IMR-90 (cell line): ENCODE results near the gene XPO6. TPM values are rescaled to one million over a fixed set of nuclear protein-coding genes. Genes with fewer than 3 reads are reported as not detected.
A peak's percentile ranks its signal among the peaks of the same experiment; 100 is the strongest.

Experiments used
- ATAC-seq: fragments of 200-7000 bp; cut with Tn5 transposase; 2 replicates; pipeline ENCODE4 v1.9.1; 2020; ENCODE audit warnings: low read depth, mild to moderate bottlenecking, moderate library complexity
- BruUV-seq: library from RNA; stranded (reverse); fragments of 400-500 nt; replicated peaks from 2 replicates; lab custom pipeline; 2021; lab: Mats Ljungman, UMichigan
- CTCF ChIA-PET: fragments of 300-600 bp; formaldehyde crosslinking; extraction: SDS; loops from one replicate; lab custom pipeline; 2021; ENCODE audit warnings: antibody characterized with exemption; lab: Yijun Ruan, JAX
- POLR2A ChIA-PET: fragments of 300-600 bp; sonication (Branson Sonifier 250); formaldehyde crosslinking; loops from one replicate; lab custom pipeline; 2022; ENCODE audit warnings: antibody characterized with exemption; ENCODE audit not compliant: unreplicated experiment; lab: Charles Lee
- DNase-seq: peaks from one replicate; pipeline ENCODE4 v3.0.0; 2013
- H2AFZ ChIP-seq: replicated peaks from 2 replicates; pipeline ENCODE3; 2013; ENCODE audit warnings: low read length, mild to moderate bottlenecking; ENCODE audit not compliant: poor library complexity
- H2AK5ac ChIP-seq: 2 replicates; pipeline ENCODE4 v1.6.1; 2013; ENCODE audit warnings: low read depth, low read length, inconsistent platforms
- H2AK9ac ChIP-seq: replicated peaks from 2 replicates; pipeline ENCODE3; 2013; ENCODE audit warnings: mild to moderate bottlenecking, low read depth, low read length, moderate library complexity; ENCODE audit not compliant: poor library complexity
- H2BK120ac ChIP-seq: 2 replicates; pipeline ENCODE4 v1.6.1; 2013; ENCODE audit warnings: low read depth, low read length, inconsistent platforms
- H2BK15ac ChIP-seq: 3 replicates; pipeline ENCODE4 v1.6.1; 2013; ENCODE audit warnings: low read depth, low read length, inconsistent platforms
- H2BK20ac ChIP-seq: 2 replicates; pipeline ENCODE4 v1.6.1; 2013; ENCODE audit warnings: low read depth, mild to moderate bottlenecking, inconsistent platforms, low read length, moderate library complexity
- H2BK5ac ChIP-seq: 2 replicates; pipeline ENCODE4 v1.6.1; 2013; ENCODE audit warnings: mild to moderate bottlenecking, low read depth, low read length, inconsistent platforms; ENCODE audit not compliant: poor library complexity, severe bottlenecking
- H3K14ac ChIP-seq: replicated peaks from 2 replicates; pipeline ENCODE4 v1.6.1; 2013; ENCODE audit warnings: low read depth, low read length, inconsistent platforms
- H3K18ac ChIP-seq: 2 replicates; pipeline ENCODE4 v1.6.1; 2013; ENCODE audit warnings: low read depth, low read length, control low read depth
- H3K23ac ChIP-seq: 2 replicates; pipeline ENCODE4 v1.6.1; 2013; ENCODE audit warnings: low read depth, low read length, inconsistent platforms
- H3K27ac ChIP-seq: 2 replicates; pipeline ENCODE4 v1.5.1; 2013; ENCODE audit warnings: mild to moderate bottlenecking, control low read depth, low read length; ENCODE audit not compliant: insufficient read depth
- H3K27me3 ChIP-seq: 2 replicates; pipeline ENCODE4 v1.6.1; 2013; ENCODE audit warnings: low read length; ENCODE audit not compliant: control insufficient read depth, insufficient read depth
- H3K36me3 ChIP-seq: 2 replicates; pipeline ENCODE4 v1.6.1; 2013; ENCODE audit warnings: low read length, mixed read lengths; ENCODE audit not compliant: control insufficient read depth, insufficient read depth
- H3K4ac ChIP-seq: 2 replicates; pipeline ENCODE4 v1.6.1; 2013; ENCODE audit warnings: low read depth, low read length, inconsistent platforms
- H3K4me1 ChIP-seq: 2 replicates; pipeline ENCODE4 v1.6.1; 2013; ENCODE audit warnings: low read length, mixed read lengths; ENCODE audit not compliant: control insufficient read depth, insufficient read depth
- H3K4me2 ChIP-seq: 2 replicates; pipeline ENCODE4 v1.6.1; 2013; ENCODE audit warnings: low read depth, mild to moderate bottlenecking, control low read depth, low read length, moderate library complexity
- H3K4me3 ChIP-seq: 2 replicates; pipeline ENCODE4 v1.5.1; 2013; ENCODE audit warnings: low read depth, mild to moderate bottlenecking, control low read depth, low read length, moderate library complexity; ENCODE audit not compliant: insufficient read depth
- H3K56ac ChIP-seq: 2 replicates; pipeline ENCODE4 v1.6.1; 2013; ENCODE audit warnings: low read length, inconsistent platforms; ENCODE audit not compliant: insufficient read depth; ENCODE audit errors: extremely low read depth
- H3K79me1 ChIP-seq, 2 experiments: 2 replicates each; pipeline ENCODE4 v1.6.1; 2013; ENCODE audit warnings: low read length in 2 of 2, inconsistent platforms in 1 of 2, low read depth in 1 of 2
- H3K9ac ChIP-seq: 2 replicates; pipeline ENCODE4 v1.6.1; 2013; ENCODE audit warnings: low read depth, low read length, control low read depth
- H3K9me1 ChIP-seq: 2 replicates; pipeline ENCODE4 v1.6.1; 2013; ENCODE audit warnings: low read length, inconsistent platforms; ENCODE audit not compliant: insufficient read depth
- H3K9me3 ChIP-seq: 2 replicates; pipeline ENCODE4 v1.6.1; 2013; ENCODE audit warnings: low read length; ENCODE audit not compliant: control insufficient read depth, insufficient read depth
- H4K20me1 ChIP-seq: 2 replicates; pipeline ENCODE4 v1.6.1; 2013; ENCODE audit warnings: low read length, inconsistent platforms; ENCODE audit not compliant: insufficient read depth
- H4K5ac ChIP-seq: 2 replicates; pipeline ENCODE4 v1.6.1; 2013; ENCODE audit warnings: mild to moderate bottlenecking, low read depth, low read length, control low read depth
- H4K8ac ChIP-seq, 2 experiments: 2 replicates each; pipeline ENCODE4 v1.6.1; 2013; ENCODE audit warnings: low read depth in 2 of 2, low read length in 2 of 2, control low read depth in 1 of 2, inconsistent platforms in 1 of 2
- H4K91ac ChIP-seq: 2 replicates; pipeline ENCODE4 v1.6.1; 2013; ENCODE audit warnings: low read depth, low read length, inconsistent platforms; ENCODE audit not compliant: insufficient read depth
- CTCF ChIP-seq: conservative IDR thresholded peaks from 2 replicates; pipeline ENCODE4 v1.5.1; 2012; ENCODE audit warnings: mild to moderate bottlenecking, low read depth, low read length, improper control_type of control experiment
- RAD21 ChIP-seq: IDR thresholded peaks from 2 replicates; pipeline ENCODE4 v1.6.1; 2012; ENCODE audit warnings: low read length, improper control_type of control experiment
- RCOR1 ChIP-seq: IDR thresholded peaks from 2 replicates; pipeline ENCODE4 v1.6.1; 2012; ENCODE audit warnings: mild to moderate bottlenecking, low read length, improper control_type of control experiment; ENCODE audit not compliant: insufficient replicate concordance
- SMC3 ChIP-seq: fragments of 150-350 bp; IDR thresholded peaks from 2 replicates; pipeline ENCODE4 v1.6.1; 2016; ENCODE audit warnings: low read depth, mild to moderate bottlenecking, antibody characterized with exemption, low read length, moderate library complexity
- WGBS, 2 experiments: methylation state at CpG; one replicate each; pipeline versions ENCODE4 v1.1.5 to v1.1.7; 2013; ENCODE audit warnings: missing lambda C conversion rate in 2 of 2; ENCODE audit not compliant: insufficient read length in 1 of 2; ENCODE audit errors: extremely low coverage in 2 of 2; 5-methylcytosine and 5-hydroxymethylcytosine counted together
- dilution Hi-C: fragments of 300-500 bp; cut with HindIII; formaldehyde crosslinking; loops from one replicate; pipeline ENCODE4 v1.14.3; 2018; ENCODE audit warnings: low sequenced_read_pairs; ENCODE audit not compliant: unreplicated experiment
- in situ Hi-C: fragments of 300-500 bp; cut with MboI; formaldehyde crosslinking; loops from 3 replicates; pipeline ENCODE4 v1.14.3; 2019; ENCODE audit warnings: low sequenced_read_pairs, inconsistent platforms, mixed read lengths
- intact Hi-C: fragments of 100-400 bp; cut with micrococcal nuclease; formaldehyde crosslinking; loops from 2 replicates; pipeline ENCODE4 v1.10.0; 2022
- polyA plus RNA-seq, 3 experiments: library from polyadenylated mRNA; depleted of rRNA; stranded (reverse); fragments of >200 nt; gene quantifications; 2 replicates each; pipeline ENCODE4 v1.2.3, GENCODE V29; 2012; ENCODE audit warnings: low replicate concordance in 1 of 3
- total RNA-seq: library from RNA; depleted of rRNA; stranded (reverse); fragments of >200 nt; gene quantifications from 2 replicates; pipeline ENCODE4 v1.2.3, GENCODE V29; 2012

The XPO6 gene
- total and polyA plus RNA-seq, 2 of the 4 experiments (the other 2 are of a cell fraction), result 108 to 184 TPM

- Histone ChIP-seq H3K4ac (no peak overlapping the region), H3K27ac (no peak overlapping the region), H3K4me3 (no peak overlapping the region), H4K20me1 (no peaks in the 10 kb centered on the region), H4K8ac (no peak overlapping the region), H2AK5ac (no peak overlapping the region), H3K4me1 (no peaks in the 10 kb centered on the region), H4K91ac (no peak overlapping the region), H3K23ac (no peak overlapping the region), H2AK9ac (no peak overlapping the region), H3K9me3 (no peaks in the 10 kb centered on the region), H2BK15ac (no peak overlapping the region), H2AFZ (no peak overlapping the region), H3K9me1 (no peaks in the 10 kb centered on the region), H2BK5ac (no peak overlapping the region), H3K56ac (no peak overlapping the region), H2BK120ac (no peak overlapping the region), H4K5ac (no peak overlapping the region), H3K27me3 (no peaks in the 10 kb centered on the region), H2BK20ac (no peak overlapping the region), H3K14ac (no peak overlapping the region), H3K9ac (no peak overlapping the region), H3K36me3 (no peaks in the 10 kb centered on the region), H3K79me1 (no peaks in the 10 kb centered on the region), H3K18ac (no peak overlapping the region), H3K4me2 (no peak overlapping the region)
- dilution Hi-C loops (no loop called here), in situ Hi-C loops (no loop called here), intact Hi-C loops (loop anchor here (10.0 kb wide), 1 partner anchor 433 kb away; no protein-coding TSS in a partner anchor)
- ATAC-seq (peak; percentile 91), DNase-seq (peak; percentile 52)
- POLR2A ChIA-PET, result no interaction called here
- CTCF ChIA-PET, result interaction anchor here (0.7 to 1.1 kb wide), 5 partner anchors 9 to 147 kb away, joined by 3 to 5 read pairs (median 3); no protein-coding TSS in a partner anchor
- no TSS peak for BruUV-seq
- no CpG with 5 or more reads among the region's 4 CpGs for WGBS, 2 experiments
- TF ChIP-seq SMC3, result peak; percentile 37
- TF ChIP-seq RAD21, result peak; percentile 68
- peak; percentile 57 for TF ChIP-seq CTCF
- TF ChIP-seq RCOR1, result no peak
These were observed 6.3 kb upstream of the XPO6 start for GRCh38 chr16:28218109-28218508.
